WERI-Rb-1 (cell line): Measurements from ENCODE around the gene ATP2B2.

ENCODE experiments used
- DNase-seq: peaks from one replicate; pipeline ENCODE4 v3.0.0-alpha.2; 2020
- H3K27ac ChIP-seq: fragments of 250-450 bp; sonication (Bioruptor Pico); 2 replicates; pipeline ENCODE4 v1.5.1; 2020; ENCODE audit warnings: mild to moderate bottlenecking, moderate library complexity
- H3K27me3 ChIP-seq: fragments of 250-450 bp; sonication (Bioruptor Pico); 2 replicates; pipeline ENCODE4 v1.5.1; 2021; ENCODE audit warnings: mild to moderate bottlenecking, low read depth, moderate library complexity; ENCODE audit not compliant: insufficient read depth, severe bottlenecking
- H3K36me3 ChIP-seq: fragments of 250-450 bp; sonication (Bioruptor Pico); 2 replicates; pipeline ENCODE4 v1.5.1; 2020; ENCODE audit warnings: mild to moderate bottlenecking, moderate library complexity
- H3K4me3 ChIP-seq: 2 replicates; pipeline ENCODE4 v1.5.1; 2011; ENCODE audit warnings: low read depth, mild to moderate bottlenecking, control low read depth, low read length
- H3K9me3 ChIP-seq: fragments of 250-450 bp; sonication (Bioruptor Pico); 2 replicates; pipeline ENCODE4 v1.5.1; 2021; ENCODE audit warnings: mild to moderate bottlenecking, moderate library complexity; ENCODE audit not compliant: severe bottlenecking
- TF ChIP-seq, protein P1 (sequence below): IDR thresholded peaks from 2 replicates; pipeline ENCODE4 v1.5.1; 2011; ENCODE audit warnings: low read depth, mild to moderate bottlenecking, control low read depth, inconsistent platforms, low read length

Gene ATP2B2

DNA sequence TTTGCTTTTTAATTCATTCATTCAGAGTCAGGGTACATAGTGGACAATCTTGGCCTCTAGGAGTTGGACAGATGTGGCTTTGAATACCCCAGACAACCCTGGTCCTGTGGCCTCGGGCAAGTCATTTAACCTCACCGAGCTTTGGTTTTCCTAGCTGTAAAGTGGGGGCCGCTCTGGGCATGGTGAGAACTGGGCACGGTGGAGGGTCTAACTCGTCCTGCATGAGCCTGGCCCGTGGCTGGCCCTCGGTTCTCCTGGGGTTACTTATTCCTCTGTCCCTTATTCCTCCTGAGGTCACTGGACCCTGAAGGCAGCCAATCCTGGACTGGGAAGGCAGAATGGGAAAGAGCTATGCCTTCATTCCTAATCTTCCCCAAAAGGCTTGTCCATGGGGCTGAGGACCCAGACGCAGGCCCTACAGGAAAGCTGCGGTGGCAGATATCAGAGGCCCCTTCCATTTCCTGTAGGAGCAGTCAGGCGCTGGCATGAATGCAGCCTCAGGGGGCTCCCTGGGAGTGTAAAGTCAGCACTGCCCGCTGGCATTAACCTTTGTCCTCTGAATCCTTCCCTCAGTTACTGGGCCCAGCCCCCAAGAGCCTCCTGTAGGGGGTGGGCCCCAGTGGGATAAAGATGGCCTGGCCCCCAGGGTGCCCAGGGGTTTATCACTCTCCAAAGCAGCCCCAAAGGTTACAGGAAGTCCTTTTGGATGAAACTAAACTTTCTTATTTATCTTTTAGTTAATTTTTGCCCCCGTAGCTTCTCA is 166.6 kb downstream of the ATP2B2 start:
- Histone ChIP-seq H3K4me3 (no peak overlapping the region), H3K27me3 (no peaks in the 10 kb centered on the region), H3K9me3 (no peaks in the 10 kb centered on the region), H3K36me3 (no peaks in the 10 kb centered on the region), H3K27ac (no peak overlapping the region)
- DNase-seq: no peak
- TF ChIP-seq, protein P1, sequence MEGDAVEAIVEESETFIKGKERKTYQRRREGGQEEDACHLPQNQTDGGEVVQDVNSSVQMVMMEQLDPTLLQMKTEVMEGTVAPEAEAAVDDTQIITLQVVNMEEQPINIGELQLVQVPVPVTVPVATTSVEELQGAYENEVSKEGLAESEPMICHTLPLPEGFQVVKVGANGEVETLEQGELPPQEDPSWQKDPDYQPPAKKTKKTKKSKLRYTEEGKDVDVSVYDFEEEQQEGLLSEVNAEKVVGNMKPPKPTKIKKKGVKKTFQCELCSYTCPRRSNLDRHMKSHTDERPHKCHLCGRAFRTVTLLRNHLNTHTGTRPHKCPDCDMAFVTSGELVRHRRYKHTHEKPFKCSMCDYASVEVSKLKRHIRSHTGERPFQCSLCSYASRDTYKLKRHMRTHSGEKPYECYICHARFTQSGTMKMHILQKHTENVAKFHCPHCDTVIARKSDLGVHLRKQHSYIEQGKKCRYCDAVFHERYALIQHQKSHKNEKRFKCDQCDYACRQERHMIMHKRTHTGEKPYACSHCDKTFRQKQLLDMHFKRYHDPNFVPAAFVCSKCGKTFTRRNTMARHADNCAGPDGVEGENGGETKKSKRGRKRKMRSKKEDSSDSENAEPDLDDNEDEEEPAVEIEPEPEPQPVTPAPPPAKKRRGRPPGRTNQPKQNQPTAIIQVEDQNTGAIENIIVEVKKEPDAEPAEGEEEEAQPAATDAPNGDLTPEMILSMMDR: no peak

DNA sequence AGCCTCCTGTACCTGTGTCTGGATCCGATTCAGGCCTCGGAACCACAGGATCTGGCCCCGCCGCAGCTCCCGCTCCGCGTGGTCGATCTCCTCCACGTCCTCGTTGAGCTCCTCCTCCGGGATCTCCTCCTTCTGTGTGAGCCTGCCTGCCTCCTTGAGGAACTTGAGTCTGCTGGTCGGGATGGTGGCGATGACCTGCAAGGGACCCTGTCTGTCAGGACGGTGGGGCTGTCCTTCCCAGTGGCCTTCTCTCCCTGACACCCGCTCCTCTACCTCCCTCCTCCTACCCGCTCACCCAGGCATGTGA is 167.3 kb downstream of the ATP2B2 start:
- no peak overlapping the region for H3K4me3 ChIP-seq
- no peak for DNase-seq
- H3K36me3 ChIP-seq: no peaks in the 10 kb centered on the region
- H3K27me3 ChIP-seq: no peaks in the 10 kb centered on the region
- H3K27ac ChIP-seq: no peak overlapping the region
- TF ChIP-seq, protein P1: no peak
- no peaks in the 10 kb centered on the region for H3K9me3 ChIP-seq

DNA sequence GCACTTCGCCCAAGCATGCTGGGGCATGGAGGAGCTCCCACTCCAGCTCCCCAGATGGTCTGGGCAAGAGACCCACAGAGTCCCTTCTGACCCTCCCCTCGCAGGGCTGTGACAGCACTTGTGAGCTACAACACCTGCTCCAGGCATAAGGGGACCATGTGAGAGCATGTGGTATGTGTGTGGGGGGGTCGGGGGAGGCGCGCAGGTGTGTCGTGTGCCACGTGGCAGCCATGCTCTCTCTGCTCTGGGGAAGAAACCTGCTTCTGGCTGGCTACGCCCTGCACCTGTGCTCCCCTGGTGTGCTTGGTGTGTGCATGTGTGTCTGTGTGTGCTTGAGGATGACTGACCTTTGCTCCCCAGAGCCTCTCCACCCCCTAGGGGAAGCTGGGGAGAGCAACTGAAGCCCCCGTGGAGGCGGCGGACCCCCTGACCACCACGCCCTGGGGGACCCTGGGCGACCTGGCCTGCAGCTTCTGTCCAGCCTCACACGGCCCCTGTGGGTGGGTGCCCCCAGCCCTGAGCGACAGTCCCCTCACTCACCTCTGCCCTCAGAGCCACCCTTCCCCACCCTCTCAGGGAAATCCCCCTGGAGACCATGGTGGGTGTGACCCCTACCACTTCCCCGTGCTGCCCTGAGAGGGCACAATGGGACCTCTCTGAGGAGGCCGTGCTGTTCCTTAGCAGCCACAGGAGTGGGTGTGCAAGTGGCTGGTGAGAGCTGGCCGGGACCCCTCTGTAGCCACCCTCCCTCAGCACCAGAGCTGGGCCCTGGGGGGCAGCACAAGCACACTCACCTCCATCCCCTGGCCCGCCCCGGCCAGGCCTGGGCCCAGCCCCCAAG is 167.8 kb downstream of the ATP2B2 start:
- Histone ChIP-seq H3K4me3 (no peak overlapping the region), H3K9me3 (no peaks in the 10 kb centered on the region), H3K36me3 (no peaks in the 10 kb centered on the region), H3K27me3 (no peaks in the 10 kb centered on the region), H3K27ac (no peak overlapping the region)
- TF ChIP-seq, protein P1: no peak
- DNase-seq: no peak

DNA sequence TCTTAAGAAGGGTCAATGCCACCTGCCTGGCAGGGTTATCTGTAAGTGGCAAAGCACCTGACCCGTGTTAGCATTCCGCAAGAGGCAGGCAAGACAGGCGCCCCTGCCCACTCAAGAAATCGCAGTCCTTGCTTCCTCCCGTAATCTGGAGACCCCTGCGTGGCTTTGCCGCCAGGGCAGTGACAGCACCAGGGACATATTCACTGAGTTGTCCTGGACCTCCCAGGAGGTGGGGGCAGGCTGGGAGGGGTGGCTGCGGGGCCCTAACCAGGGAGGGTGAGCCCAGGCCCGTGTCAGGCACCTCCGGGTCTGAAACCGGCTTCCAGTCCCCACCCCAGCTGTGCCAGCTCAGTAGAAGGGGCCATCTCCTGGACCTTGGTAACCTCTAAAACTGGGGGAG is 168.6 kb downstream of the ATP2B2 start:
- no peaks in the 10 kb centered on the region for H3K36me3 ChIP-seq
- no peaks in the 10 kb centered on the region for H3K27me3 ChIP-seq
- no peak overlapping the region for H3K4me3 ChIP-seq
- TF ChIP-seq, protein P1: no peak
- no peaks in the 10 kb centered on the region for H3K9me3 ChIP-seq
- H3K27ac ChIP-seq: no peak overlapping the region
- no peak for DNase-seq

DNA sequence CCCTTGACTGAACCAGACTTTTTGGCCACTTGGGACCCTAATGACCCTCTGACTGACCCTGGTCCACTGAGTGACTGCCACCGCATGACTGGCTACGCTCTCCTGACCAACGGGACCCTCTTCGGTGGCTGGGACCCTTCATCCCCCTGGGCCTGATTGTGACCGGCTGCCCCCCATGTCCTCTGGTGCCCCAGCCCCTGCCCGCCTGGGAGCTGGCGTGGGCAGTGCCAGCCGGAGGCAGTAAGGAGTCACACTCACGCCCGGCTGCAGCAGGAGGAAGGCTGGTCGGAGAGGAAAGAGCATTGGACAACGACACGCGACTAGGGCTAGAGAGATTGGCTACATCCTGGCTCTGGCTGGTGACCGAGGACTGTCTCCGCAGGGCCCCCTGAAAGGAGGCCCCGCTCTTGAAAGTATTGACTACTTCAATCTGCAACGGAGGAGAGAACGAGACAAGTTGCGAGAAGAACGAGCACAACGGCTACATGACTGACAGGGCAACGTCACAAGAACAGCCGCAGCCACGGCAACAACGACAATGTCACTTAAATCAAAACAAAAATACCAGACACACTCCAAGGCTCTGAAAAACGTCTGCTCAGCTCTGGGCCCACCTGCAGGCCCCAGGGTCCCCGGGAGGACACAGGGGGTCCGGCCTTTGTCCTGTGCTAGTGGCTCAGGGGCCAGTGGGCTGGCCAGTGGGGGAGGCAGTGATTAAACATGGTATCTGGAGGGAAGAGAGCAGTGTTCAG is 169.3 kb downstream of the ATP2B2 start:
- DNase-seq: no peak
- TF ChIP-seq, protein P1: no peak
- H3K27ac ChIP-seq: no peak overlapping the region

More for the DNA sequence above, 169.3 kb downstream of the ATP2B2 start:
- Histone ChIP-seq H3K9me3 (no peaks in the 10 kb centered on the region), H3K36me3 (no peaks in the 10 kb centered on the region), H3K27me3 (no peaks in the 10 kb centered on the region), H3K4me3 (no peak overlapping the region)
